Measurements from ENCODE around the gene ANKRD7.

ANKRD7 gene

GRCh38 chr7:118217210-118217619, 7.3 kb upstream of the ANKRD7 start:
- H3K27ac ChIP-seq (ENCODE audit: poor library complexity, severe bottlenecking): no peak overlapping the region
- no peak for TF ChIP-seq CTCF (IDR thresholded peaks at IDR 0.05; ENCODE audit: poor library complexity, severe bottlenecking)
- no peaks in the 10 kb centered on the region for H3K36me3 ChIP-seq (ENCODE audit: low read depth)
- no peak for ATAC-seq (ENCODE audit: low read depth)
- no peaks in the 10 kb centered on the region for H3K9me3 ChIP-seq (ENCODE audit: severe bottlenecking)
- DNase-seq (ENCODE audit: low spot score): no peak
- H3K4me3 ChIP-seq (ENCODE audit: severe bottlenecking): no peak overlapping the region
- no peaks in the 10 kb centered on the region for H3K4me1 ChIP-seq (ENCODE audit: insufficient read depth, poor library complexity, severe bottlenecking)
- H3K27me3 ChIP-seq (ENCODE audit: insufficient read depth, poor library complexity, severe bottlenecking): no peaks in the 10 kb centered on the region

DNA sequence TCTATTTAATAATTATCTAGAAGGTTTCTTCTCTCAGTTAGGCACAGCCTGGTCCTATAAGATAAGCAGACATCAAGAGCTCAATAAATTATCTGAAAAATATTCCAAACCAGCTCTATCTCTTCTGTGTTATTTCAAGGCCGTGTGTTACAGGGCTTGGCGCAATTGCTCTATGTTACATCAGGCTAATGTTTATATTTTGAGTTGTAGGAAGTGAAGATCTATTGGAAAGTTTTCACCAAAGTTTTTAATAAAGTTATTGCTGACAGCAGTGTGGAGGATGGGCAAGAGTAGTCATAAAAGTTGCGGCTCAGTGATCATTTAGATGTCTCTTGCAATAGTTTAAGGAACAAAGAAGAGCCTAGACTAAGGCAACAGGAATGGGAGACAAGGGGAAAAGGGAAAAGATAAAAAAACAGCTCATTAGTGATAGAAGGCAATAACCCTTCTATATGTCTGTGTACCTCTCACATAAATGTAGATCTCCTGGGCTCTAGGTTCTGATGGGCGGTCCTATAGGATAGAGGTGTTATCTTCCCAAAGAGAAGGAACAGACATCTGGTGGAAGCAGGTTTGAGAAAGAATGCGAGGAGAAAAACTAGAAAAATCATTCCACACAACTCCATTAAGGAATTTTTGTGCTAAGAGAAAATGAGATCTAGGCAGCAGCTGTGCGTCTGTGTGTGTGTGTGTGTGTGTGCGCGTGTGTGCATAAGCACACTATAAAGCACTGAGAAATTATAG, 5.9 kb upstream of the ANKRD7 start:
- Histone ChIP-seq H3K4me1 (ENCODE audit: insufficient read depth, poor library complexity, severe bottlenecking) (no peaks in the 10 kb centered on the region), H3K36me3 (ENCODE audit: low read depth) (no peaks in the 10 kb centered on the region), H3K4me3 (ENCODE audit: severe bottlenecking) (no peak overlapping the region), H3K27me3 (ENCODE audit: insufficient read depth, poor library complexity, severe bottlenecking) (no peaks in the 10 kb centered on the region), H3K9me3 (ENCODE audit: severe bottlenecking) (no peaks in the 10 kb centered on the region), H3K27ac (ENCODE audit: poor library complexity, severe bottlenecking) (no peak overlapping the region)
- DNase-seq (ENCODE audit: low spot score) (no peak), ATAC-seq (ENCODE audit: low read depth) (no peak)
- no peak for TF ChIP-seq CTCF (IDR thresholded peaks at IDR 0.05; ENCODE audit: poor library complexity, severe bottlenecking)

GRCh38 chr7:118219157-118219512, 5.4 kb upstream of the ANKRD7 start:
- no peak for ATAC-seq (ENCODE audit: low read depth)
- Histone ChIP-seq H3K27ac (ENCODE audit: poor library complexity, severe bottlenecking) (no peak overlapping the region), H3K27me3 (ENCODE audit: insufficient read depth, poor library complexity, severe bottlenecking) (no peaks in the 10 kb centered on the region), H3K36me3 (ENCODE audit: low read depth) (no peaks in the 10 kb centered on the region), H3K4me1 (ENCODE audit: insufficient read depth, poor library complexity, severe bottlenecking) (no peaks in the 10 kb centered on the region), H3K9me3 (ENCODE audit: severe bottlenecking) (no peaks in the 10 kb centered on the region), H3K4me3 (ENCODE audit: severe bottlenecking) (no peak overlapping the region)
- TF ChIP-seq CTCF (IDR thresholded peaks at IDR 0.05; ENCODE audit: poor library complexity, severe bottlenecking): no peak
- DNase-seq (ENCODE audit: low spot score): no peak

GRCh38 chr7:118220583-118220982, 3.9 kb upstream of the ANKRD7 start:
- TF ChIP-seq CTCF (IDR thresholded peaks at IDR 0.05; ENCODE audit: poor library complexity, severe bottlenecking): no peak

GRCh38 chr7:118222591-118222990, 1.9 kb upstream of the ANKRD7 start:
- Histone ChIP-seq H3K9me3 (ENCODE audit: severe bottlenecking) (no peaks in the 10 kb centered on the region), H3K27me3 (ENCODE audit: insufficient read depth, poor library complexity, severe bottlenecking) (no peaks in the 10 kb centered on the region), H3K4me1 (ENCODE audit: insufficient read depth, poor library complexity, severe bottlenecking) (no peaks in the 10 kb centered on the region), H3K27ac (ENCODE audit: poor library complexity, severe bottlenecking) (no peak overlapping the region), H3K4me3 (ENCODE audit: severe bottlenecking) (no peak overlapping the region), H3K36me3 (ENCODE audit: low read depth) (no peaks in the 10 kb centered on the region)
- ATAC-seq (ENCODE audit: low read depth): no peak
- no peak for TF ChIP-seq CTCF (IDR thresholded peaks at IDR 0.05; ENCODE audit: poor library complexity, severe bottlenecking)
- no peak for DNase-seq (ENCODE audit: low spot score)

More at GRCh38 chr7:118220583-118220982, 3.9 kb upstream of the ANKRD7 start:
- H3K9me3 ChIP-seq (ENCODE audit: severe bottlenecking): no peaks in the 10 kb centered on the region
- DNase-seq (ENCODE audit: low spot score): no peak
- H3K36me3 ChIP-seq (ENCODE audit: low read depth): no peaks in the 10 kb centered on the region
- H3K27ac ChIP-seq (ENCODE audit: poor library complexity, severe bottlenecking): no peak overlapping the region
- no peak for ATAC-seq (ENCODE audit: low read depth)
- H3K4me3 ChIP-seq (ENCODE audit: severe bottlenecking): no peak overlapping the region
- H3K27me3 ChIP-seq (ENCODE audit: insufficient read depth, poor library complexity, severe bottlenecking): no peaks in the 10 kb centered on the region
- H3K4me1 ChIP-seq (ENCODE audit: insufficient read depth, poor library complexity, severe bottlenecking): no peaks in the 10 kb centered on the region
